HG03457 (cell line): Measurements from ENCODE around the gene UBA6.
"Not testable (repeated sequence)": the region's sequence is repeated elsewhere in the genome, so short reads cannot be mapped to it uniquely, and the experiment has no call there.

ENCODE experiments used
- ATAC-seq: cut with Tn5 transposase; IDR thresholded peaks from one replicate; pipeline ENCODE4 v1.9.1; 2021; ENCODE audit warnings: moderate number of reproducible peaks; ENCODE audit not compliant: unreplicated experiment

Gene UBA6

GRCh38 chr4:67700738-67701516 lies at the start of gene UBA6:
TSS of gene UBA6 (minus strand) at chr4:67701155. CDS start at chr4:67701119, 36 bp downstream.
- peak; percentile 98 for ATAC-seq

- no peak for ATAC-seq
Observed at GRCh38 chr4:67750691-67751090, 49.7 kb upstream of the UBA6 start.

GRCh38 chr4:67749286-67749685 lies 48.3 kb upstream of the UBA6 start:
- no peak for ATAC-seq

GRCh38 chr4:67746797-67747495 lies 46.0 kb upstream of the UBA6 start:
- no peak for ATAC-seq

GRCh38 chr4:67744561-67745283 lies 43.8 kb upstream of the UBA6 start:
- ATAC-seq: no peak

GRCh38 chr4:67743194-67743593 lies 42.2 kb upstream of the UBA6 start:
- no peak for ATAC-seq

DNA sequence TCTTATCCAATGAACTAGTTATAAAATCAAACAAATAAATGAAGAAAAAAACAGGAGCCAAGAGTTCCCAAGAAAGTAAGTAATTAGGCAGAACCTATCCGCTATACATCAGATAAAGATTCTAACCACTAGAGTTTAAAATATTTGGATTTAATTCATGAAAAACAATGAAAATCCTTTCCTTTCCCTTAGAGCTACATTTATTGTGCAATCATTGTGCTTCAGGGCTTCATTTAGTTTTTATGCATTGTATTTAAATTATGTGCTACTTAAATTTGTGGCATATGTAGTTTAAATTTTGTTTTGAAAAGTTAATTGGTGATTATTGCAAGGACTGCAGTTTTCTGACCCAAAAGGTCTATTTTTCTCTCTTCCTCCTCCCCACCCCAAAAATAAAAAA lies 35.3 kb upstream of the UBA6 start:
- no peak for ATAC-seq

- no peak for ATAC-seq
Observed at GRCh38 chr4:67735325-67735724, 34.4 kb upstream of the UBA6 start.

GRCh38 chr4:67730511-67730910 lies 29.6 kb upstream of the UBA6 start:
- not testable (repeated sequence) for ATAC-seq

- no peak for ATAC-seq
Observed at GRCh38 chr4:67727124-67727850, 26.3 kb upstream of the UBA6 start.

DNA sequence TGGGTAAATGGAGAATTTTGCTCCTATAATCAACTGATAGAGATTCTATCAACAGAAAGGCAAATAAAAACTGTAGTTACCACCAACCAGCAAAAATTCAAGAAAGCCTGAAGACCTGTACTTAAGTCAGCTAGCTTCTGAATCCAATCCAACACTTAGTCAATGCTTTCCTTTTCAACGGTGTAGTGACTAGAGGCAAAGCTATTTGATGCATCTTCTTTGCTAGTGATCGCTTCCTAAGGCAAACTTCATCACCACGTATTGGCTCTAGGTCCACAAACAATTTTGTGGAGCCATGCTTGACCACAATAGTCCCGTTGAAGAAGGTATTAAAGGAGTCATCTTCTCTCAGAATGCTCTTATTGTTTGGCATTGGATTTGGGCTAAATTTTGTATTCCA lies 25.0 kb upstream of the UBA6 start:
- ATAC-seq: no peak

- ATAC-seq: no peak
Observed at GRCh38 chr4:67725132-67725531, 24.2 kb upstream of the UBA6 start.

- no peak for ATAC-seq
Observed at GRCh38 chr4:67723949-67724348, 23.0 kb upstream of the UBA6 start.

DNA sequence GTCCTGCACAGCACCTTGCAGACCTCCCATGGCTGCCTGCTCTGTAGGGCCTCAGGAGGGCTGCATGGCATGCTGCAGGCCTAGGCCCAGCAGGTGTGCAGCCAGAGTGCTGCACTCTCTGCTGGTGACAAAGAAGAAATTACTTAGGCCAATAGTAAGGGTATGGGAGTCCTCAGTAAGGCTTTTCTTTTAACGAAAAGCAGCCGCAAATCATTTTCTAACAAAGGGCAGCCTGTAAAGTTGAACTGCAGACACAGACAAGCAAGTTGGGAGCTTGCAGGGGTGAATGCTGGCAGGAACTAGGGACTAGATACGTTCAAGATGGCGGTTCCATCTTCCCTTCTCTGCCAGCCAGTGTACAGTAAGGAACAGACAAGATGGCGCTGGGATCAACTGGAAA lies 22.4 kb upstream of the UBA6 start:
- ATAC-seq: no peak

- ATAC-seq: no peak
Observed at GRCh38 chr4:67721770-67722597, 21.0 kb upstream of the UBA6 start.

- no peak for ATAC-seq
Observed at GRCh38 chr4:67721315-67721769, 20.4 kb upstream of the UBA6 start.

DNA sequence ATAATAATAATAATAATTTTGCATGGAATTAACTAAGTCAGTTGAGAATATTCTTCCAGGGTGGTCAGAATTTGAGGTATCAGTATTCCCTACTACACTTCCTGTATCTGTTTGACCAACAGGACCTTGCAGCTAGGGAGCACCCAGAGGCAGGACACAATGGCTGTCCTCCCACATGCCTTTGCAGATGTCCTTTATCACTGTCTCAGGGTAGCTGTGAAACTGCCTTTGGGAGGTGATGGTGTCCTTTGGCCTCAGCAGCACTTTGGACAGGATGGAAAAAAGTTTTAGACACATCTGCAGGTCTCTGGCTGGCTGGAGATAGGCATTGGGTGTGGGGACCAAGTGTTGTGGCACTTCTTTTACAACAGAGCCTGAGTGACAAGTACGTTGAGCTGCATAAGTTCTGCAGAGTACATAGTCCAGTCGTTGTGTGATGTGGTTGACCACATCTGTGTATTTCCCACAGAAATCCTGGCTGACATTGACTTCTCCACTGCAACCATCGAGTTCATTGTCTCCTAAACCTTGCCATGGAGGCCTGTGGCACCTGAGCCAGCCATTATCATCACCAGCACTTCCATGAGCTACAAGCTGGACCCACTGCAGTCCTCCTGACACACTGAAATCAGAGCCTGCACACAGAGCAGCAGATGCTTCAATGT lies 19.1 kb upstream of the UBA6 start:
- no peak for ATAC-seq

DNA sequence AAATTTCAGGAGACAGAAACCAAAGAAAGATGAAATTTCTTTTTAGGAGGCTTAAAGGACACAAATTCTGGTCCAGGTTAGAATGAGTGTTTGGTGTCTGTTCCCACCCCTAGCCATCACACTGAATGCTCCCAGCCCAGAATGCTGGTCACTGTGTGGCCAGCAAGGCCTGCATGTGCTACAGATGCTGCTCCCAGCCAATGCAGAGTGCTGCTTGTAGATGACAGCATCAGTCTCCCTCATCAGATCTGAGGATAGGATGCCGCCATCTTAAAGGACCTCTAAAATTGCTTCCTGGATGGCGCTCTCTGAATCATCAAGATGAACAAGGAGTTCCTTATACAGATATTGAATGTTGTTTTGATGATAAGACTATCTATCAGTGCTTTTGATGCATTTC lies 17.9 kb upstream of the UBA6 start:
- no peak for ATAC-seq

DNA sequence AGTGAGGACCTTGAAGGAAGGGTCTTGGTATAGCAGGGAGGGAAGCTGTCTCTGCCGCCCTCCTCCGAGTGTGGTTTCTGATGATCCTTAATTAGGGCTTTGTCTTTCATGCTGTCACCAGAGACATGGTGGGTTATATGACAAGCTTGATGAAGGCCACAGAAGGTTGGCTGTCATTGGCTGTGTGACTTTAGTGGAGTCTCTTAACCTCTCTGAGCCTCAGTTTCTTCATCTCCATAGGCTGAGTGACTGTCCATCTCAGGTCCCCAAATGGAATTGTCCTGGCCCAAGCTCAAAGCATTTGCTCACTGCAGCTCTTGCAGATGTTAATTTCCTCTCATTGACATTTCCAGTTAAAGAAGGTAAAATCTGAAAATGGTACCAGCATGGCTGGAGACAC lies 16.6 kb upstream of the UBA6 start:
- ATAC-seq: no peak

GRCh38 chr4:67714955-67715354 lies 14.0 kb upstream of the UBA6 start:
- ATAC-seq: no peak
